WTC11 (cell line): ENCODE measurements around the gene KLHDC4. TPM values are rescaled to one million over a fixed set of nuclear protein-coding genes. Genes with fewer than 3 reads are reported as not detected.

Experiments used
- ATAC-seq: fragments of 200-7000 bp; cut with Tn5 transposase; 2 replicates; pipeline ENCODE4 v1.10.0; 2021; ENCODE audit warnings: mild to moderate bottlenecking, moderate library complexity
- CTCF ChIA-PET: fragments of 300-600 bp; sonication (Branson Sonifier 250); formaldehyde crosslinking; loops from one replicate; lab custom pipeline; 2021; ENCODE audit warnings: antibody characterized with exemption; lab: Charles Lee
- POLR2A ChIA-PET: fragments of 350-600 bp; sonication (Branson Sonifier 250); formaldehyde crosslinking; loops from one replicate; lab custom pipeline; 2021; ENCODE audit warnings: antibody characterized with exemption; lab: Charles Lee
- DNase-seq: peaks from one replicate; pipeline ENCODE4 v3.0.0; 2021; ENCODE audit warnings: low spot score
- H3K27ac Mint-ChIP-seq: 2 replicates; pipeline ENCODE4 v1.8.0; 2021; ENCODE audit warnings: mixed read lengths
- H3K27me3 Mint-ChIP-seq: 2 replicates; pipeline ENCODE4 v1.8.0; 2021; ENCODE audit warnings: low read depth, mild to moderate bottlenecking, moderate library complexity, mixed read lengths
- H3K36me3 Mint-ChIP-seq: 2 replicates; pipeline ENCODE4 v1.8.0; 2021; ENCODE audit warnings: mixed read lengths
- H3K4me1 Mint-ChIP-seq: 2 replicates; pipeline ENCODE4 v1.8.0; 2022; ENCODE audit warnings: mixed read lengths
- H3K4me3 Mint-ChIP-seq: 2 replicates; pipeline ENCODE4 v1.8.0; 2021; ENCODE audit warnings: mild to moderate bottlenecking, moderate library complexity, mixed read lengths
- H3K9me3 Mint-ChIP-seq: 2 replicates; pipeline ENCODE4 v1.8.0; 2021; ENCODE audit warnings: mixed read lengths
- AFF4 ChIP-seq: sonication (generic); formaldehyde crosslinking; IDR thresholded peaks from 2 replicates; pipeline ENCODE4 v1.8.1; 2023; ENCODE audit warnings: mild to moderate bottlenecking, missing genetic modification reagents, borderline replicate concordance
- CBFB ChIP-seq: sonication (generic); formaldehyde crosslinking; IDR thresholded peaks from 2 replicates; pipeline ENCODE4 v1.8.1; 2022; ENCODE audit warnings: mild to moderate bottlenecking, low read depth, missing genetic modification reagents
- CREB1 ChIP-seq: sonication (generic); formaldehyde crosslinking; IDR thresholded peaks from 2 replicates; pipeline ENCODE4 v1.8.0; 2023; ENCODE audit warnings: mild to moderate bottlenecking, missing genetic modification reagents
- ELF4 ChIP-seq: sonication (generic); formaldehyde crosslinking; IDR thresholded peaks from 2 replicates; pipeline ENCODE4 v1.8.1; 2022; ENCODE audit warnings: low read depth, mild to moderate bottlenecking, moderate library complexity, missing genetic modification reagents
- EMX1 ChIP-seq: fragments of 250-450 bp; sonication (Bioruptor Pico); IDR thresholded peaks from 2 replicates; pipeline ENCODE4 v1.8.0; 2021; ENCODE audit warnings: mild to moderate bottlenecking
- ESRRA ChIP-seq: sonication (generic); formaldehyde crosslinking; IDR thresholded peaks from 2 replicates; pipeline ENCODE4 v1.8.1; 2022; ENCODE audit warnings: mild to moderate bottlenecking, missing genetic modification reagents, borderline replicate concordance
- FOXJ3 ChIP-seq: sonication (generic); formaldehyde crosslinking; IDR thresholded peaks from 2 replicates; pipeline ENCODE4 v1.9.0; 2021; ENCODE audit warnings: missing genetic modification reagents, mild to moderate bottlenecking, borderline replicate concordance
- GRHL2 ChIP-seq: fragments of 250-450 bp; sonication (Bioruptor Pico); IDR thresholded peaks from 2 replicates; pipeline ENCODE4 v1.8.0; 2022; ENCODE audit warnings: mild to moderate bottlenecking, moderate library complexity; ENCODE audit not compliant: insufficient replicate concordance, severe bottlenecking
- GTF2I ChIP-seq: fragments of 250-450 bp; sonication (Bioruptor Pico); conservative IDR thresholded peaks from 2 replicates; pipeline ENCODE4 v1.4.0; 2021; ENCODE audit warnings: mild to moderate bottlenecking
- IRF2 ChIP-seq: sonication (generic); formaldehyde crosslinking; IDR thresholded peaks from 2 replicates; pipeline ENCODE4 v1.8.0; 2022; ENCODE audit warnings: low read depth, missing genetic modification reagents, borderline replicate concordance
- KAT7 ChIP-seq: sonication (generic); formaldehyde crosslinking; IDR thresholded peaks from 2 replicates; pipeline ENCODE4 v1.8.1; 2023; ENCODE audit warnings: missing genetic modification reagents, mild to moderate bottlenecking, borderline replicate concordance
- MAX ChIP-seq: sonication (generic); formaldehyde crosslinking; IDR thresholded peaks from 2 replicates; pipeline ENCODE4 v1.8.0; 2022; ENCODE audit warnings: mild to moderate bottlenecking, missing genetic modification reagents
- MXD4 ChIP-seq: fragments of 250-450 bp; sonication (Bioruptor Pico); IDR thresholded peaks from 2 replicates; pipeline ENCODE4 v1.8.0; 2021; ENCODE audit warnings: mild to moderate bottlenecking, moderate library complexity, borderline replicate concordance
- NFATC4 ChIP-seq: fragments of 250-450 bp; sonication (Bioruptor Pico); IDR thresholded peaks from 2 replicates; pipeline ENCODE4 v1.9.0; 2021; ENCODE audit warnings: mild to moderate bottlenecking
- SMAD4 ChIP-seq: sonication (generic); formaldehyde crosslinking; IDR thresholded peaks from 2 replicates; pipeline ENCODE4 v1.8.0; 2022; ENCODE audit warnings: mild to moderate bottlenecking, missing genetic modification reagents
- ZNF232 ChIP-seq: sonication (generic); formaldehyde crosslinking; IDR thresholded peaks from 2 replicates; pipeline ENCODE4 v1.8.0; 2022; ENCODE audit warnings: mild to moderate bottlenecking, missing genetic modification reagents
- ZNF263 ChIP-seq: sonication (generic); formaldehyde crosslinking; IDR thresholded peaks from 2 replicates; pipeline ENCODE4 v1.8.1; 2022; ENCODE audit warnings: low read depth, mild to moderate bottlenecking, moderate library complexity, missing genetic modification reagents
- ZNF396 ChIP-seq: fragments of 250-450 bp; sonication (Bioruptor Pico); IDR thresholded peaks from 2 replicates; pipeline ENCODE4 v1.8.0; 2021; ENCODE audit warnings: mild to moderate bottlenecking, moderate library complexity, borderline replicate concordance
- ZNF532 ChIP-seq: fragments of 250-450 bp; sonication (Bioruptor Pico); IDR thresholded peaks from 2 replicates; pipeline ENCODE4 v1.9.0; 2021; ENCODE audit warnings: mild to moderate bottlenecking, borderline replicate concordance
- ZNF671 ChIP-seq: fragments of 250-450 bp; sonication (Bioruptor Pico); IDR thresholded peaks from 2 replicates; pipeline ENCODE4 v1.8.0; 2021; ENCODE audit warnings: mild to moderate bottlenecking
- ZSCAN18 ChIP-seq: fragments of 250-450 bp; sonication (Bioruptor Pico); IDR thresholded peaks from 2 replicates; pipeline ENCODE4 v2.1.2; 2022; ENCODE audit warnings: mild to moderate bottlenecking, moderate library complexity
- total RNA-seq: library from RNA; stranded (reverse); gene quantifications from 3 replicates; pipeline ENCODE4 v1.2.3, GENCODE V29; 2021

The KLHDC4 gene
- total RNA-seq, 1 experiment from 2014 or later = 63.6 TPM

- TF ChIP-seq GTF2I (CRISPR knock-in tag) (no peak), KAT7 (CRISPR knock-in tag) (no peak), CREB1 (CRISPR knock-in tag) (no peak), SMAD4 (no peak), AFF4 (CRISPR knock-in tag) (no peak), NFATC4 (no peak), ESRRA (no peak), MXD4 (CRISPR knock-in tag) (no peak), EMX1 (no peak), ZNF532 (CRISPR knock-in tag) (no peak)
- H3K9me3 Mint-ChIP-seq = no peaks in the 10 kb centered on the region
- no peak overlapping the region for H3K4me3 Mint-ChIP-seq
- no peaks in the 10 kb centered on the region for H3K27me3 Mint-ChIP-seq
- POLR2A ChIA-PET = no interaction called here
- CTCF ChIA-PET = no interaction called here
- DNase-seq = no peak
- H3K4me1 Mint-ChIP-seq = no peaks in the 10 kb centered on the region
- no peak overlapping the region for H3K27ac Mint-ChIP-seq
- peaks cover 15% of the 10 kb centered on the region for H3K36me3 Mint-ChIP-seq
- no peak for ATAC-seq
These were observed 68.5 kb downstream of the KLHDC4 start for GRCh38 chr16:87697256-87697655.

- ATAC-seq = no peak
- 0 out of 2 replicates have a peak overlapping the region, but pooled peaks have one; percentile 68 for H3K27ac Mint-ChIP-seq
- no peaks in the 10 kb centered on the region for H3K9me3 Mint-ChIP-seq
- H3K27me3 Mint-ChIP-seq = no peaks in the 10 kb centered on the region
- TF ChIP-seq CBFB (CRISPR knock-in tag) (no peak), IRF2 (CRISPR knock-in tag) (no peak), FOXJ3 (no peak), ZNF396 (no peak), ZNF671 (no peak), ZSCAN18 (CRISPR knock-in tag) (no peak), GRHL2 (CRISPR knock-in tag) (no peak), ZNF263 (CRISPR knock-in tag) (no peak), ELF4 (CRISPR knock-in tag) (no peak), MAX (CRISPR knock-in tag) (no peak), ZNF232 (CRISPR knock-in tag) (no peak)
- CTCF ChIA-PET = interaction anchor here (0.7 to 1.2 kb wide), 2 partner anchors 60 to 125 kb away, joined by 3 to 4 read pairs; no protein-coding TSS in a partner anchor
- H3K4me1 Mint-ChIP-seq = no peaks in the 10 kb centered on the region
- POLR2A ChIA-PET = interaction anchor here (0.5 kb wide), 1 partner anchor 229 kb away, joined by 3 read pairs; no protein-coding TSS in a partner anchor
- peaks cover 15% of the 10 kb centered on the region for H3K36me3 Mint-ChIP-seq
- no peak for DNase-seq
- no peak overlapping the region for H3K4me3 Mint-ChIP-seq
These were observed 69.1 kb downstream of the KLHDC4 start for GRCh38 chr16:87696726-87697125.
